SJCRH30 (cell line): ENCODE results near the gene ZNF74. TPM values are rescaled to one million over a fixed set of nuclear protein-coding genes. Genes with fewer than 3 reads are reported as not detected.
"Not testable (repeated sequence)": the region's sequence is repeated elsewhere in the genome, so short reads cannot be mapped to it uniquely, and the experiment has no call there.

Source experiments
- DNase-seq, 2 experiments: peaks; one replicate each; pipeline ENCODE4 v3.0.0-alpha.2; 2015 to 2020
- H3K27ac ChIP-seq: fragments of 250-450 bp; sonication (Bioruptor Pico); 2 replicates; pipeline ENCODE4 v1.5.1; 2020; ENCODE audit warnings: mild to moderate bottlenecking, moderate library complexity
- H3K27me3 ChIP-seq: fragments of 250-450 bp; sonication (Bioruptor Pico); 2 replicates; pipeline ENCODE4 v1.5.1; 2020; ENCODE audit warnings: mild to moderate bottlenecking, moderate library complexity
- H3K36me3 ChIP-seq: fragments of 250-450 bp; sonication (Bioruptor Pico); 2 replicates; pipeline ENCODE4 v1.5.1; 2020; ENCODE audit warnings: mild to moderate bottlenecking, moderate library complexity
- H3K4me1 ChIP-seq: fragments of 250-450 bp; sonication (Bioruptor Pico); 2 replicates; pipeline ENCODE4 v1.5.1; 2020; ENCODE audit warnings: mild to moderate bottlenecking, moderate library complexity
- H3K4me3 ChIP-seq: fragments of 250-450 bp; sonication (Bioruptor Pico); 2 replicates; pipeline ENCODE4 v1.5.1; 2020; ENCODE audit warnings: mild to moderate bottlenecking, moderate library complexity
- H3K9me3 ChIP-seq: fragments of 250-450 bp; sonication (Bioruptor Pico); replicated peaks from 2 replicates; pipeline ENCODE4 v1.5.1; 2020; ENCODE audit warnings: mild to moderate bottlenecking, moderate library complexity
- total RNA-seq: library from RNA; depleted of rRNA; stranded (reverse); fragments of >200 nt; shearing (Covaris generic); gene quantifications from 2 replicates; pipeline ENCODE4 v1.2.3, GENCODE V29; 2014

The ZNF74 gene
- total RNA-seq, 1 experiment from 2014 or later: 22.7 TPM

GRCh38 chr22:20401376-20402014 lies 7.5 kb downstream of the ZNF74 start:
- no peaks in the 10 kb centered on the region for H3K9me3 ChIP-seq
- H3K27ac ChIP-seq: no peak overlapping the region

GRCh38 chr22:20402960-20403778 lies 9.2 kb downstream of the ZNF74 start:
- Histone ChIP-seq H3K4me1 (no peaks in the 10 kb centered on the region), H3K9me3 (no peaks in the 10 kb centered on the region), H3K4me3 (no peak overlapping the region), H3K36me3 (peaks cover 6% of the 10 kb centered on the region; the same call in 1 of the 2 replicates), H3K27me3 (no peaks in the 10 kb centered on the region), H3K27ac (no peak overlapping the region)
- no peak for DNase-seq

More at GRCh38 chr22:20401376-20402014, 7.5 kb downstream of the ZNF74 start:
- DNase-seq: no peak
- H3K4me1 ChIP-seq: no peaks in the 10 kb centered on the region
- no peaks in the 10 kb centered on the region for H3K27me3 ChIP-seq
- peaks cover 6% of the 10 kb centered on the region; the same call in 1 of the 2 replicates for H3K36me3 ChIP-seq
- H3K4me3 ChIP-seq: no peak overlapping the region

GRCh38 chr22:20403779-20404140 lies 9.8 kb downstream of the ZNF74 start:
- Histone ChIP-seq H3K36me3 (peaks cover 6% of the 10 kb centered on the region; the same call in 1 of the 2 replicates), H3K4me1 (no peaks in the 10 kb centered on the region), H3K27ac (no peak overlapping the region), H3K27me3 (no peaks in the 10 kb centered on the region), H3K4me3 (no peak overlapping the region), H3K9me3 (no peaks in the 10 kb centered on the region)
- no peak for DNase-seq

GRCh38 chr22:20404881-20405280 lies 10.9 kb downstream of the ZNF74 start:
- no peaks in the 10 kb centered on the region for H3K9me3 ChIP-seq
- H3K27me3 ChIP-seq: no peaks in the 10 kb centered on the region
- no peak overlapping the region for H3K27ac ChIP-seq
- H3K4me1 ChIP-seq: no peaks in the 10 kb centered on the region
- no peak overlapping the region for H3K4me3 ChIP-seq
- DNase-seq: no peak
- H3K36me3 ChIP-seq: peaks cover 6% of the 10 kb centered on the region; the same call in 1 of the 2 replicates

- Histone ChIP-seq H3K27me3 (no peaks in the 10 kb centered on the region), H3K4me1 (no peaks in the 10 kb centered on the region), H3K36me3 (peaks cover 6% of the 10 kb centered on the region; the same call in 1 of the 2 replicates), H3K27ac (no peak overlapping the region), H3K9me3 (no peaks in the 10 kb centered on the region), H3K4me3 (no peak overlapping the region)
- DNase-seq: no peak
Observed at GRCh38 chr22:20405291-20405930, 11.5 kb downstream of the ZNF74 start.

GRCh38 chr22:20405931-20406685 lies 12.2 kb downstream of the ZNF74 start:
- DNase-seq: no peak
- Histone ChIP-seq H3K9me3 (no peaks in the 10 kb centered on the region), H3K27ac (no peak overlapping the region), H3K4me3 (no peak overlapping the region), H3K4me1 (no peaks in the 10 kb centered on the region), H3K27me3 (no peaks in the 10 kb centered on the region), H3K36me3 (peaks cover 3% of the 10 kb centered on the region; the same call in 1 of the 2 replicates)

GRCh38 chr22:20406686-20407408 lies 12.9 kb downstream of the ZNF74 start:
- no peaks in the 10 kb centered on the region for H3K27me3 ChIP-seq
- H3K4me3 ChIP-seq: no peak overlapping the region
- H3K27ac ChIP-seq: no peak overlapping the region
- H3K9me3 ChIP-seq: no peaks in the 10 kb centered on the region
- H3K36me3 ChIP-seq: peaks cover 3% of the 10 kb centered on the region; the same call in 1 of the 2 replicates
- no peak for DNase-seq
- no peaks in the 10 kb centered on the region for H3K4me1 ChIP-seq

GRCh38 chr22:20407829-20408228 lies 13.9 kb downstream of the ZNF74 start:
- DNase-seq: no peak
- Histone ChIP-seq H3K36me3 (peaks cover 3% of the 10 kb centered on the region; the same call in 1 of the 2 replicates), H3K27ac (no peak overlapping the region), H3K4me3 (no peak overlapping the region), H3K27me3 (no peaks in the 10 kb centered on the region), H3K4me1 (no peaks in the 10 kb centered on the region), H3K9me3 (no peaks in the 10 kb centered on the region)

- DNase-seq: no peak
Observed at GRCh38 chr22:20408891-20409290, 14.9 kb downstream of the ZNF74 start.

GRCh38 chr22:20409385-20409784 lies 15.4 kb downstream of the ZNF74 start:
- H3K36me3 ChIP-seq, DNase-seq, H3K4me1 ChIP-seq, H3K27me3 ChIP-seq, H3K4me3 ChIP-seq, H3K9me3 ChIP-seq, H3K27ac ChIP-seq: not testable (repeated sequence)

More at GRCh38 chr22:20408891-20409290, 14.9 kb downstream of the ZNF74 start:
- H3K9me3 ChIP-seq: no peaks in the 10 kb centered on the region
- H3K4me3 ChIP-seq: no peak overlapping the region
- no peaks in the 10 kb centered on the region for H3K4me1 ChIP-seq
- H3K27me3 ChIP-seq: no peaks in the 10 kb centered on the region
- no peak overlapping the region for H3K27ac ChIP-seq
- peaks cover 3% of the 10 kb centered on the region; the same call in 1 of the 2 replicates for H3K36me3 ChIP-seq

- no peak for DNase-seq
- Histone ChIP-seq H3K9me3 (no peaks in the 10 kb centered on the region), H3K4me1 (no peaks in the 10 kb centered on the region), H3K36me3 (no peaks in the 10 kb centered on the region), H3K4me3 (no peak overlapping the region), H3K27ac (no peak overlapping the region), H3K27me3 (no peaks in the 10 kb centered on the region)
Observed at GRCh38 chr22:20412474-20413216, 18.7 kb downstream of the ZNF74 start.

- H3K27me3 ChIP-seq: no peaks in the 10 kb centered on the region
- no peak for DNase-seq
- H3K9me3 ChIP-seq: no peaks in the 10 kb centered on the region
- H3K4me3 ChIP-seq: no peak overlapping the region
- H3K36me3 ChIP-seq: no peaks in the 10 kb centered on the region
- no peak overlapping the region for H3K27ac ChIP-seq
- no peaks in the 10 kb centered on the region; the same call in 1 of the 2 replicates for H3K4me1 ChIP-seq
Observed at GRCh38 chr22:20413217-20414058, 19.5 kb downstream of the ZNF74 start.

- H3K4me1 ChIP-seq: no peaks in the 10 kb centered on the region; the same call in 1 of the 2 replicates
- no peak overlapping the region for H3K27ac ChIP-seq
- H3K9me3 ChIP-seq: no peaks in the 10 kb centered on the region
- H3K27me3 ChIP-seq: no peaks in the 10 kb centered on the region
- no peaks in the 10 kb centered on the region for H3K36me3 ChIP-seq
- H3K4me3 ChIP-seq: no peak overlapping the region
- DNase-seq: no peak
Observed at GRCh38 chr22:20414059-20414440, 20.1 kb downstream of the ZNF74 start.
